Mesenchymal stem cell (in vitro differentiated cells and primary cell): ENCODE results near the gene ERMN.

ENCODE experiments used
- DNase-seq: peaks from one replicate; pipeline ENCODE4 v3.0.0-alpha.2; 2013
- H2AFZ ChIP-seq: one replicate; pipeline ENCODE4 v1.6.1; 2013; ENCODE audit warnings: low read depth, mild to moderate bottlenecking, control low read depth, inconsistent platforms, low read length, moderate library complexity
- H2AK5ac ChIP-seq: 2 replicates; pipeline ENCODE4 v1.6.1; 2013; ENCODE audit warnings: low read length, moderate library complexity, mild to moderate bottlenecking, inconsistent platforms; ENCODE audit not compliant: severe bottlenecking
- H2BK120ac ChIP-seq: one replicate; pipeline ENCODE4 v1.6.1; 2013; ENCODE audit warnings: low read depth, mild to moderate bottlenecking, inconsistent platforms, low read length, moderate library complexity
- H2BK12ac ChIP-seq, 2 experiments: one replicate each; pipeline ENCODE4 v1.6.1; 2013; ENCODE audit warnings: inconsistent platforms in 2 of 2, low read length in 2 of 2, mild to moderate bottlenecking in 2 of 2, moderate library complexity in 2 of 2, control low read depth in 1 of 2
- H2BK15ac ChIP-seq: one replicate; pipeline ENCODE4 v1.6.1; 2013; ENCODE audit warnings: mild to moderate bottlenecking, low read depth, inconsistent platforms; ENCODE audit not compliant: poor library complexity, severe bottlenecking
- H2BK5ac ChIP-seq: 2 replicates; pipeline ENCODE4 v1.6.1; 2013; ENCODE audit warnings: low read depth, mild to moderate bottlenecking, low read length, control low read depth, inconsistent platforms; ENCODE audit not compliant: poor library complexity, severe bottlenecking
- H3K14ac ChIP-seq, 2 experiments: one replicate each; pipeline ENCODE4 v1.6.1; 2013; ENCODE audit warnings: inconsistent platforms in 2 of 2, low read length in 2 of 2, control low read depth in 1 of 2, mild to moderate bottlenecking in 1 of 2, moderate library complexity in 1 of 2
- H3K18ac ChIP-seq, 2 experiments: one replicate each; pipeline ENCODE4 v1.6.1; 2013; ENCODE audit warnings: inconsistent platforms in 2 of 2, low read length in 2 of 2, control low read depth in 1 of 2, low read depth in 1 of 2, mild to moderate bottlenecking in 1 of 2
- H3K23ac ChIP-seq, 2 experiments: one replicate each; pipeline ENCODE4 v1.6.1; 2013; ENCODE audit warnings: inconsistent platforms in 2 of 2, low read length in 2 of 2, mild to moderate bottlenecking in 2 of 2, moderate library complexity in 2 of 2, control low read depth in 1 of 2
- H3K27ac ChIP-seq: 2 replicates; pipeline ENCODE4 v1.5.1; 2013; ENCODE audit warnings: mild to moderate bottlenecking, moderate library complexity, low read length, control low read depth, inconsistent platforms; ENCODE audit not compliant: poor library complexity, severe bottlenecking
- H3K27me3 ChIP-seq, 2 experiments: 2 replicates each; pipeline versions ENCODE4 v1.6.1 to v1.7.0; 2013; ENCODE audit warnings: low read length in 2 of 2, mild to moderate bottlenecking in 2 of 2, moderate library complexity in 2 of 2, control low read depth in 1 of 2, inconsistent platforms in 1 of 2; ENCODE audit not compliant: control insufficient read depth in 1 of 2, insufficient read depth in 1 of 2
- H3K36me3 ChIP-seq, 2 experiments: 2 replicates each; pipeline versions ENCODE4 v1.6.1 to v1.7.0; 2013; ENCODE audit warnings: low read length in 2 of 2, control low read depth in 1 of 2, inconsistent platforms in 1 of 2, low read depth in 1 of 2, mild to moderate bottlenecking in 1 of 2; ENCODE audit not compliant: insufficient read depth in 2 of 2, control insufficient read depth in 1 of 2
- H3K4ac ChIP-seq, 2 experiments: one replicate each; pipeline ENCODE4 v1.6.1; 2013; ENCODE audit warnings: inconsistent platforms in 2 of 2, low read length in 2 of 2, mild to moderate bottlenecking in 2 of 2, moderate library complexity in 2 of 2, control low read depth in 1 of 2, low read depth in 1 of 2
- H3K4me1 ChIP-seq: 2 replicates; pipeline ENCODE4 v1.6.1; 2013; ENCODE audit warnings: low read depth, low read length, control low read depth; ENCODE audit not compliant: control insufficient read depth, insufficient read depth
- H3K4me2 ChIP-seq: 2 replicates; pipeline ENCODE4 v1.6.1; 2013; ENCODE audit warnings: low read length, mild to moderate bottlenecking, inconsistent platforms; ENCODE audit not compliant: poor library complexity, severe bottlenecking
- H3K4me3 ChIP-seq, 2 experiments: 2 replicates each; pipeline versions ENCODE4 v1.5.1 to v1.7.0; 2013; ENCODE audit warnings: low read length in 2 of 2, mild to moderate bottlenecking in 2 of 2, control low read depth in 1 of 2, low read depth in 1 of 2; ENCODE audit not compliant: insufficient read depth in 1 of 2
- H3K79me1 ChIP-seq: replicated peaks from 2 replicates; pipeline ENCODE4 v1.6.1; 2013; ENCODE audit warnings: mild to moderate bottlenecking, control low read depth, low read length, inconsistent platforms; ENCODE audit not compliant: poor library complexity, severe bottlenecking
- H3K9ac ChIP-seq: 2 replicates; pipeline ENCODE4 v1.7.0; 2013; ENCODE audit warnings: mild to moderate bottlenecking, low read length, moderate library complexity
- H3K9me3 ChIP-seq: 2 replicates; pipeline ENCODE4 v1.7.0; 2013; ENCODE audit warnings: mild to moderate bottlenecking, low read length; ENCODE audit not compliant: control insufficient read depth
- H4K8ac ChIP-seq: one replicate; pipeline ENCODE4 v1.6.1; 2013; ENCODE audit warnings: inconsistent platforms, mild to moderate bottlenecking, low read length, moderate library complexity
- H4K91ac ChIP-seq: one replicate; pipeline ENCODE4 v1.6.1; 2013; ENCODE audit warnings: mild to moderate bottlenecking, low read length, inconsistent platforms
- WGBS: methylation state at CpG from one replicate; pipeline ENCODE4 v1.1.7; 2013; ENCODE audit warnings: mixed read lengths; 5-methylcytosine and 5-hydroxymethylcytosine counted together

The ERMN gene

DNA sequence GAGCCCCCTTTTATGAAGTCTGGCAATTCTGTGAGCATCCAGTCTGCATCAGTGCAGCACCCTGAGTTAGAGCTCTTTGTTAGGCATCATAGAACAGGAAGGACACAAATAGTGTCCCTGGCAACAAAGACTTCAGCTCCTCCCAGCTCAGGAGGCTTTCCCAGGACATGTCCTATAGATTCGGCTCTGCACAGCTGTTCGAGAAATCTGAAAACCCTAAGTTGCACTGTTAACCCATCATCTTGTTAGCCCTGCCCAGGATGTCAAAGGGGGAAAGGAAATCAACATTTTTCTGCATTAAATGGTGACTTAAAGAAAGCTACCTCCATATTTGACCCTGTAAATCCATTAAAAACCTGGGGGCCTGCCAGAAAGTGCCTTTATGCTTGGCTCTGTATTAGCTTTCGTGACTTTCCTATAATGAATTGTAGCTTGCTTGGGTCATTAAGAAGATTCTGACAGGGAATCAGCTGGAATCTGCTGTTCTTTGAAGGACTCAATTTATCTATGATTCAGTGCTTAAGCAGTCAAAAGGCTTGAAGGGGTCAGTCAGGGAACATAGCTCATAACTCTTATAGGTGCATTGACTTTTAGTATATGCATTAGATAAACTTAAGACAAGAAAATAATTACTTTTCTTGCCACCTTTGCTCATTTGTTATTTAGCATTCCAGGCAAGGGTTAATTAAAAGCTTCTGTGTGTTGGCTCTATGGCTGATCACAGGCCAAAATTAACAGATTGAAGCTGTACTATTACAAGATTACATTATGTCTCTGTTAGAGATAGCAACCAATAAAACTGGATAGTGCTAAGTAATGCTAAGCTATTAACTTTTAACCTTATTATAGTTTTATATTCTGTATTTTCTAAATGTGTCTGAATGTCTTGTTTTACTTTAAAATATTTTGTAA is 20.6 kb downstream of the ERMN start:
- Histone ChIP-seq H3K27ac (no peak overlapping the region), H4K8ac (no peak overlapping the region), H3K14ac (no peak overlapping the region), H3K4me3 (peak overlapping the region in 1 of 2 experiments; percentile 10), H3K23ac (no peak overlapping the region), H3K4me2 (no peak overlapping the region), H2AK5ac (peak overlapping the region; percentile 86), H4K91ac (no peak overlapping the region), H3K36me3 (peaks cover 0 to 13% of the 10 kb centered on the region in 2 experiments), H2BK120ac (no peak overlapping the region), H3K27me3 (no peaks in the 10 kb centered on the region), H2AFZ (no peak overlapping the region), H3K9ac (peak overlapping the region; percentile 20), H3K79me1 (no peaks in the 10 kb centered on the region), H2BK12ac (no peak overlapping the region), H3K4me1 (peaks cover 3% of the 10 kb centered on the region), H3K18ac (peak overlapping the region in 1 of 2 experiments; percentile 9), H2BK15ac (no peak overlapping the region), H3K4ac (no peak overlapping the region), H3K9me3 (no peaks in the 10 kb centered on the region), H2BK5ac (no peak overlapping the region)
- DNase-seq, result peak; percentile 56
- WGBS, result 8% methylated on average over 2 of the region's 3 CpGs

DNA sequence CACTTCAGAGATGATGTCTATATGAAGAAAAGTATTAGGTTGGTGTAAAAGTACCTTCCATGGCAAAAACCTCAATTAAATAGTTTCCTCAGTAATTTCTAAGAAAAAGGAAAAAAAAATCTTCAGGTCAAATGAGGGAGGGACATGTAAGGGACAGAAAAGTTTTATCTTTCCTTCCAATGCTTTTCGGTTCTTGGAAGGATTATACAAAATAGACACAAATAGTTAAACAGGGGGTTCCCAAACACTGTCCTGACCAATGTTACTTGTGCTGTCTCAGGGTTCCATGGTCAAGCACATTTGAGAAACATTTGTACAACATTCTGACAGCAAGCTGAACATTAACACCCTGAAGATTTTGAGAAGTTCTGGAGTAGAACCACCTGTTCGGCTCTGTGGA is 22.0 kb downstream of the ERMN start:
- no peak overlapping the region for H2BK120ac ChIP-seq
- H4K8ac ChIP-seq, result no peak overlapping the region
- no peak overlapping the region for H3K14ac ChIP-seq
- H4K91ac ChIP-seq, result no peak overlapping the region
- no peaks in the 10 kb centered on the region for H3K79me1 ChIP-seq
- no peak overlapping the region for H2BK12ac ChIP-seq
- H3K36me3 ChIP-seq, result no peaks in the 10 kb centered on the region
- no peak overlapping the region for H2AK5ac ChIP-seq
- no peak overlapping the region for H3K4ac ChIP-seq
- no peak overlapping the region for H3K4me2 ChIP-seq
- H3K4me1 ChIP-seq, result peaks cover 3% of the 10 kb centered on the region
- WGBS, result 0% methylated on average over 1 of the region's 2 CpGs
- H3K27me3 ChIP-seq, result no peaks in the 10 kb centered on the region
- H2BK5ac ChIP-seq, result no peak overlapping the region
- H2BK15ac ChIP-seq, result no peak overlapping the region
- DNase-seq, result no peak
- no peak overlapping the region for H3K27ac ChIP-seq
- no peak overlapping the region for H3K23ac ChIP-seq
- H3K9ac ChIP-seq, result no peak overlapping the region
- H2AFZ ChIP-seq, result no peak overlapping the region
- H3K9me3 ChIP-seq, result no peaks in the 10 kb centered on the region
- no peak overlapping the region for H3K4me3 ChIP-seq
- no peak overlapping the region for H3K18ac ChIP-seq

DNA sequence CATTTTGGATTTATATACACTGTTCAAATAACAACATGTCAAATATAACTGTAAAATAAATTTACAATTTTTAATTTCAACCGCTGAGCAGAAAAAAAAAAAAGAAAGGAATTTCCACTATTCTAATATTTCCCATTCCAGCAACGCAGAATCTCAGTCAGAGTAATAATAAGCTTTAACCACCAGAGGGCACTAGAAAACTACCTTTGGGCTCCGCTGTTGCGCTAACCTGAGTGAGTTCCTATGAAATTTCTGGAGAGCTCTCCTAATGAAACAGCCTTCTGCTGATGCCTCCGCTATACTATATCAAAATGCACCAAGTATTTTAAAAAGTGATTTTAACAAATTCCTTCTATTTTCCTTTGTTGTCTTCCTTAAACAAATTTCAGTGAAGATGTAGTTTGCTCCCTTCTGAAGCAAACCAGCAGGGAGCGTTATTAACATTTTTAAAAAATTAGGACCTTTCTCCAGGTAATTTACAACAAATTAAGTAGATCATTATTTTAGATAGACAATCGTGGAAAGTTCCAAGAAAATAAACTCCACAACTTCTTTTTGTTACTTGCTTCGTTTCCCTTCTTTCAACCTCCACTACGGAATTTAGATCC is 23.0 kb downstream of the ERMN start:
- DNase-seq, result peak; percentile 57
- H3K9me3 ChIP-seq, result no peaks in the 10 kb centered on the region
- no peak overlapping the region for H3K9ac ChIP-seq
- H3K27ac ChIP-seq, result no peak overlapping the region
- no peak overlapping the region for H3K4me3 ChIP-seq
- no peak overlapping the region for H3K14ac ChIP-seq
- H3K4ac ChIP-seq, result no peak overlapping the region
- no peaks in the 10 kb centered on the region for H3K36me3 ChIP-seq
- H3K23ac ChIP-seq, result no peak overlapping the region
- no peak overlapping the region for H2BK120ac ChIP-seq
- H4K91ac ChIP-seq, result no peak overlapping the region
- H2AK5ac ChIP-seq, result no peak overlapping the region
- H2BK15ac ChIP-seq, result no peak overlapping the region
- WGBS, result under 1% methylated on average over 4 of the region's 9 CpGs
- no peaks in the 10 kb centered on the region for H3K79me1 ChIP-seq
- H3K4me1 ChIP-seq, result peaks cover 3% of the 10 kb centered on the region
- no peak overlapping the region for H4K8ac ChIP-seq
- no peak overlapping the region for H3K18ac ChIP-seq
- H2BK5ac ChIP-seq, result no peak overlapping the region
- H2AFZ ChIP-seq, result no peak overlapping the region
- H3K4me2 ChIP-seq, result no peak overlapping the region
- no peaks in the 10 kb centered on the region for H3K27me3 ChIP-seq
- no peak overlapping the region for H2BK12ac ChIP-seq

DNA sequence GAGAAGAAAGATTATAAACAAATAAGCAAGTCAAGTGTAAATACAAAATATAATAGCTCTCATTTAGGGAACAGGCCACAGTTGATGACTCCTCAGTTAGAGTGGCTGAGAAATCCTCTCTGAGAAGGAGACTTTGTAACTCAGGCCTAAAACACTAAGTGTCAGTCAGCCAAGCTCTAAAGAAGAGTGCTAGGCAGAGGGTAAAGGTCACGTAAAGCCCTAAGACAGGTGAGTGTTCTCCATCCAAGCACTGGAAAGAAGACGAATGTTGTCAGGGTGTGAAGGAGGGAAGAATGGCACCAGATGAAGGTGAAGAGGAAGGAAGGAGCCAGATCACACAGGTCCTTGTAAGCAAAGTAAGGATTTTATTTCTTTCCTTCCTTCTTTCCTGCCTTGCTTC is 24.3 kb downstream of the ERMN start:
- no peak overlapping the region for H3K4ac ChIP-seq
- no peak overlapping the region for H4K91ac ChIP-seq
- no peak overlapping the region for H3K18ac ChIP-seq
- peaks cover 3% of the 10 kb centered on the region for H3K4me1 ChIP-seq
- no peak overlapping the region for H2BK15ac ChIP-seq
- no peak overlapping the region for H2AK5ac ChIP-seq
- no peak overlapping the region for H3K14ac ChIP-seq
- WGBS, result 96% methylated on average over 2 of the region's 2 CpGs
- H3K9ac ChIP-seq, result no peak overlapping the region
- H3K79me1 ChIP-seq, result no peaks in the 10 kb centered on the region
- DNase-seq, result no peak
- no peak overlapping the region for H3K4me2 ChIP-seq
- H3K27ac ChIP-seq, result no peak overlapping the region
- H2AFZ ChIP-seq, result no peak overlapping the region
- no peak overlapping the region for H3K4me3 ChIP-seq
- no peak overlapping the region for H2BK5ac ChIP-seq
- H2BK120ac ChIP-seq, result no peak overlapping the region
- H3K36me3 ChIP-seq, result no peaks in the 10 kb centered on the region
- no peaks in the 10 kb centered on the region for H3K27me3 ChIP-seq
- H4K8ac ChIP-seq, result no peak overlapping the region
- H2BK12ac ChIP-seq, result no peak overlapping the region
- no peak overlapping the region for H3K23ac ChIP-seq
- H3K9me3 ChIP-seq, result no peaks in the 10 kb centered on the region
